GM12891 (cell line): ENCODE data around the gene UBALD2.
"Not testable (repeated sequence)": the region's sequence is repeated elsewhere in the genome, so short reads cannot be mapped to it uniquely, and the experiment has no call there.

Experiments
- DNase-seq: peaks from one replicate; pipeline ENCODE4 v3.0.0; 2011; ENCODE audit warnings: low spot score; ENCODE audit not compliant: insufficient read length
- FAIRE-seq: peaks from 2 replicates; lab custom pipeline; 2011; peaks lifted over from hg19 to GRCh38; lab: Jason Lieb, UNC
- PAX5 ChIP-seq: IDR thresholded peaks from 2 replicates; pipeline ENCODE4 v1.6.1; 2011; ENCODE audit warnings: low read length, moderate library complexity, mild to moderate bottlenecking; ENCODE audit not compliant: insufficient read depth, severe bottlenecking
- POLR2A ChIP-seq: IDR thresholded peaks from 2 replicates; pipeline ENCODE4 v1.6.1; 2011; ENCODE audit warnings: low read depth, low read length, control low read depth
- POLR2AphosphoS5 ChIP-seq: IDR thresholded peaks from 2 replicates; pipeline ENCODE4 v1.6.1; 2011; ENCODE audit warnings: low read depth, low read length, control low read depth
- POU2F2 ChIP-seq: IDR thresholded peaks from 2 replicates; pipeline ENCODE4 v1.6.1; 2011; ENCODE audit warnings: low read depth, mild to moderate bottlenecking, control low read depth, low read length, moderate library complexity
- SPI1 ChIP-seq: IDR thresholded peaks from 2 replicates; pipeline ENCODE4 v1.6.1; 2011; ENCODE audit warnings: low read depth, low read length, control low read depth
- TAF1 ChIP-seq: IDR thresholded peaks from 2 replicates; pipeline ENCODE4 v1.6.1; 2011; ENCODE audit warnings: low read depth, low read length, control low read depth

The UBALD2 gene

GRCh38 chr17:76243826-76244679, 21.1 kb upstream of the UBALD2 start:
- TF ChIP-seq POLR2AphosphoS5 (no peak), TAF1 (no peak), SPI1 (no peak), PAX5 (no peak), POLR2A (no peak), POU2F2 (no peak)
- DNase-seq (no peak), FAIRE-seq (no peak)

- not testable (repeated sequence) for FAIRE-seq, DNase-seq
These were observed 20.4 kb upstream of the UBALD2 start for GRCh38 chr17:76244721-76245120.

GRCh38 chr17:76246080-76247066, 18.8 kb upstream of the UBALD2 start:
- TF ChIP-seq POU2F2 (no peak), SPI1 (peak; percentile 81), POLR2AphosphoS5 (peak; percentile 65), PAX5 (peak; percentile 28), POLR2A (peak; percentile 68), TAF1 (0 out of 2 replicates have a peak, but pooled peaks have one; percentile 52)
- DNase-seq = peak; percentile 72
- peak; percentile 98 for FAIRE-seq

GRCh38 chr17:76247304-76247703, 17.8 kb upstream of the UBALD2 start:
- DNase-seq = no peak
- TF ChIP-seq SPI1 (no peak), POLR2A (no peak), POLR2AphosphoS5 (no peak), POU2F2 (no peak), TAF1 (no peak), PAX5 (no peak)
- no peak for FAIRE-seq

- no peak for FAIRE-seq
- no peak for DNase-seq
- no peak for TF ChIP-seq PAX5
- TF ChIP-seq SPI1 = no peak
- no peak for TF ChIP-seq POLR2AphosphoS5
- no peak for TF ChIP-seq POU2F2
- TF ChIP-seq TAF1 = no peak
- TF ChIP-seq POLR2A = no peak
These were observed 16.9 kb upstream of the UBALD2 start for GRCh38 chr17:76248013-76248782.

- no peak for FAIRE-seq
- TF ChIP-seq SPI1 = no peak
- no peak for TF ChIP-seq TAF1
- no peak for TF ChIP-seq PAX5
- TF ChIP-seq POLR2AphosphoS5 = no peak
- no peak for TF ChIP-seq POLR2A
- no peak for TF ChIP-seq POU2F2
- no peak for DNase-seq
These were observed 15.0 kb upstream of the UBALD2 start for GRCh38 chr17:76250141-76250540.

- TF ChIP-seq POLR2AphosphoS5 (no peak), PAX5 (no peak), POU2F2 (no peak), POLR2A (no peak), SPI1 (no peak), TAF1 (no peak)
- DNase-seq (no peak), FAIRE-seq (no peak)
These were observed 13.6 kb upstream of the UBALD2 start for GRCh38 chr17:76251478-76252039.

GRCh38 chr17:76252040-76252954, 12.9 kb upstream of the UBALD2 start:
- TF ChIP-seq TAF1 (0 out of 2 replicates have a peak, but pooled peaks have one; percentile 23), POU2F2 (peak; percentile 52; the same call in 1 of the 2 replicates), PAX5 (no peak), POLR2AphosphoS5 (no peak), POLR2A (peak; percentile 55; the same call in 1 of the 2 replicates), SPI1 (peak; percentile 59)

GRCh38 chr17:76252967-76253766, 12.0 kb upstream of the UBALD2 start:
- not testable (repeated sequence) for FAIRE-seq, DNase-seq

More at GRCh38 chr17:76252040-76252954, 12.9 kb upstream of the UBALD2 start:
- DNase-seq = no peak
- FAIRE-seq = peak; percentile 80
